GM19035 (cell line): ENCODE results near the gene NPHP4.

ENCODE experiments used
- ATAC-seq: cut with Tn5 transposase; IDR thresholded peaks from one replicate; pipeline ENCODE4 v1.9.1; 2021; ENCODE audit not compliant: unreplicated experiment

The NPHP4 gene

DNA sequence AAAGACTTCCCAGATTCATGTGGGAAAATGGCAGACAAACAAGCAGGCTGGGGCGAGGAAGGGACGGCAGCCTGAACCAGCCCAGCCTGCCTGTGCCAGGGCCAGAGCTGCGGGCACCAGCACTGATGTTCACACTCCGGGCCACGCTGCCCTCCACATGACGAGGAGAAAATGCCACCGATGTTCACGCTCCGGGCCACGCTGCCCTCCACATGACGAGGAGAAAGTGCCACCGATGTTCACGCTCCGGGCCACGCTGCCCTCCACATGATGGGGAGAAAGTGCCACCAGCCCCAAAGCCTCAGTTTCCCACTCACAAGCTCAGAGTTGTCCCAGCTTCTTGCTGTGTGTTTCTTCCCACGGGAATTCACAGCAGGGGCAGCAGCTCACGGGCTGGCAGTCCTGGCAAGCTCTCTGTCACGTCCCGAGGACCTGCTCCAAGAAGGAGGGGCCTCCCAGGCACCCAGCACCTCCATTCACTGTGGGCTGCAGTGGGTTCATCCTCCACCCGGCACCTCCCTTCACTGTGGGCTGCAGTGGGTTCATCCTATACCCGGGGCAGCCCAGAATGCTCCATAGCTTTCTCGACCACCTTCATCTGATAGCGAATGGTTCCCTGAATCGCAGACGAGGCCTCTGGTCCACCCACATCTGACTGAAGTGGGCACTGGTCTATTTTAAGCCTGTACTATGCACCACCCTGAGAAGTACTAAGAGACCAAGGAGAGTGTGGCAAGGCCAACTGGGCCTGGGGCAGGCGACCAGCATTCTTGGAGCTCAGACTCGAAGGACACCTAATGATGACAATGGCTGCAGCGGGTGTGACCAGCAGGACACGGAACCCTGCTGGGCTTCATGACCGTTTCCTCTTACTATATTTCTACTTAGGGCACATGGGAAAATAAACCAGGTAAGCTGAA is 108.8 kb downstream of the NPHP4 start:
- ATAC-seq = no peak

DNA sequence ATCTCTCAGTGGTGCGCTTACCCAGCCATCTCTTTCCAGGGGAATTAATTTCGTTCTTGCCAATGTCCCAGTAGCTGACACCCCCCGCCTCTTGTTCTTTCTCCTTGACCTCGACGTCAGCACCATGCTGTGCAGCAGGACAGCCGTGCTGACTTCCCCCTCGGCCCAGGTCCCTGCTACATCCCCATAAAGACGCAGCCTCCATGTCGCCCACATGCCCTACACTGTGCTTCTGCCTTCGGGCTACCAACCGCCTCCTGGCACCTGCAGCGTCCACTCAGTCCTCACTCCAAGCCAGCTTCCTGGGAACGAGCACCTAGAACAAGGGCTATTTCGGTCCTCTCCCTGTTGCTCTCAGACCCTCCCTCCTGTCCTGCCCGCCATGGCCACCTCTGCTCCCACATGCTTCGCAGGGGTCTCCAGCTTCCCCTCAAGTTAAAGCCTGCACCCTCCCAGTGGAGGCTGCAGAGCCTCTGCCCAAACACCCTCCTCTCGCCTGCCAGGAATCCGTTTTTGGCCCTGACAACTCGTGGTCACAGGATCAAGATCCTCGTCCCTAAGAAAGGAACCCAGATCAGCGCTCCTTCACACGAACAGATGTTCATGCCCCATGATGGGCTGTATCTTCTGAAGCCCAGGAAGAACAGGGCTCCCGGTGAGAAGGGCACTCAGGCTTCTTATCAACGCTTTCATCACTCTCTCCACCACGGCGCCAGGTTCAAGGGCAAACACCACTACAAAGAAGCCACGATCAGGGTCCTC is 109.7 kb downstream of the NPHP4 start:
- no peak for ATAC-seq

DNA sequence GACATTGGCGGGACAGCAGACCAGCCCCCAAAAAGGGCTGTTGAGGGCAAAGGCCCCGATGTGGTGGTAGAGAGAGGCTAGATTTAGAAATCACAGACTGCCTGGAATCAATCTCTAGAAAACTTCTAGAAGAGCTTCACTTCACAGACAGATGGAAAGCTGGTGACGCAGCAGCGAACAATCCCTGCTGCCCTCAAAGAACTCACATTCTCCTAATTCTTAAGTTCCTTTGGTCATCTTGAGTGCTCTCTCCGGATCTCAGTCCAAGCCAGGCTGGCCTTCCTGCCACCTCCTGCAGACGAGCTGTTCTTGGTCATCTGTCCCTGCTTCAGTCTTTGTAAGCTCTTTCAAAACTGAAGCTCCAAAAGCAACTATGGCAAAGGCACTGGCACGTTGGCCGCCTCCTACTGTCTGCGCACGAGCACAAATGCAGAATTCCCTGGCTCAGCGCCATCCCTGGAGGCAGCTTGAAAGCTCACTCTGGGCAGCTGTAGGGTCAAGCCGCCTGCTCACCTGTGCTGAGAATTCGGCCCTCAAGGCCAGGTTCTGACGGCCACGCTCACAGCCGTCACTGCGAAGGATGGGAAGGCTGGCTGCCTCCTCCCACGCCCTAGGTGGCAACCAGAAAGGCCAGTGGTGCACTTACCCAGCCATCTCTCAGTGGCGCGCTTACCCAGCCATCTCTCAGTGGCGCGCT is 110.6 kb downstream of the NPHP4 start:
- ATAC-seq = no peak

DNA sequence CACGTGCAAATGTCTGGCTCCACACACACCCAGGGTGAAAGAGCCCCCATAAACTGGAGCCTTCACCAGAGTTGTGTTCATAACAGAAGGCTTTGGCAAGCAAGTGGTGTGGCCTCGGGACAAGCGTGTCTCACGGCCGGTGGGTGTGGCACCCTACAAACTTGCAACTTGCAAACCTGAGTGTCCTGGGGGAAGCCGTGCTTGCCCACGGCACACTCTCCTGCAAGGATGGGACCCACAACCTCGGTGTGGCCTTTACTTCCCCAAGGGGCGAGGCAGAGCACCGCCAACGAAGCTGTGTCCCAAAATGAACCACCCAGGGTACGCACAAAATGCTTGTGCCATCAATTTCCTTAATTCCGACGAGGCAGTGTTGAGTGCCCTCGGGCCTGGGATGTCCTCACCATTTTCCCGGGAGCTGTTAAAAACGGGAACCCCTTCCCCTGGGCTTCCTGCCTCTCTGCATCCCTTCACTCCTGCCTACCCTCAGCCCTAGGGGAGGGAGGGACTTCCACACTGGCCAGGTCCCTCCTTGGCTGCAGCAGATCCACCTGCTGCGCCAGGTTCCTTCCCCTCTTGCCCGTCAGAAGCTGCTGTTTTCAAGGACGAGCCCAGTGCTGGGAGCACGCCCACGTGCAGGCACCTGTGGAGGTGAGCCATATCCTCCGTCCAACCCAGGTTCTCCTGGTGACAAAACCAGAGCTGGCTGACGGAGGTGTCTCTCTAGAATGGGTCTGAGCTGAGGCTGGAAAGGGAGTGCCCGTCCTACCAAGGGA is 111.4 kb downstream of the NPHP4 start:
- no peak for ATAC-seq

DNA sequence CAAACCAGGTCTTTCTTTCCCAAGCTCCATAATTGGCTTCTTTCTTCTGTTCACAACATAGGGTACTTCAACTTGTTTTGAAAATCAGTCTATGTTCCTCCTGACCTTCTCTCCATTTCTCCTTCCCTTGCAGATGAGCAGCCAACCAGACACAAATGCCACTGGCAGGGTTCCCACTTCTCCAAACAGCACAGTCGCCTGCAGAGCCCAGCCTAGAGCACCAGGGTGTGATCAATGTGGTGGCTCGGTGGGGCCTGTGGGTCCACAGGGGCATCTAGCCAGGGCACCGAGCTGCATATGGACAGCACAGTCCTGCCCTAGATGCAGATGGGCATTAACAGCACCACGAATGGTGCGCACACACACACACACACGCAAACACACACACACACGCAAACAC is 112.8 kb downstream of the NPHP4 start:
- ATAC-seq = no peak

DNA sequence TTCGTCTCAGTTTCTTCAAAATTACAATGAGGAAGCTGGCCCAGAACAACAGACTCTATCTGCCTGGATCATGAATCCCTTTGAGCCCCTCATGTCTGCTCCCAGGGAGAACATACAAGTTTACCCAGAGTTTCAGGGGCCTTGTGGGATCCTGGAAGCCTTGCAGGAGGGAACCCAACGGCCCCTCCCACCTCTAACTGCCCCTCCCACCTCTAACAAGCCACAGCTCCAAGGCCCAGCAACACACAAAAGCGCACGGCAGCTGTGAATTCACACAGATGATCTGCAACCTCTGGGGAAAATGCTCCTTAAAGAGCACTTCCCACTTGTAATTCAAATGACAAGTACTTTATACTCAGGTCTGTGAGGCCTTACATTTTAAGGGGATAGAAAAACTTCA is 113.3 kb downstream of the NPHP4 start:
- ATAC-seq = no peak

DNA sequence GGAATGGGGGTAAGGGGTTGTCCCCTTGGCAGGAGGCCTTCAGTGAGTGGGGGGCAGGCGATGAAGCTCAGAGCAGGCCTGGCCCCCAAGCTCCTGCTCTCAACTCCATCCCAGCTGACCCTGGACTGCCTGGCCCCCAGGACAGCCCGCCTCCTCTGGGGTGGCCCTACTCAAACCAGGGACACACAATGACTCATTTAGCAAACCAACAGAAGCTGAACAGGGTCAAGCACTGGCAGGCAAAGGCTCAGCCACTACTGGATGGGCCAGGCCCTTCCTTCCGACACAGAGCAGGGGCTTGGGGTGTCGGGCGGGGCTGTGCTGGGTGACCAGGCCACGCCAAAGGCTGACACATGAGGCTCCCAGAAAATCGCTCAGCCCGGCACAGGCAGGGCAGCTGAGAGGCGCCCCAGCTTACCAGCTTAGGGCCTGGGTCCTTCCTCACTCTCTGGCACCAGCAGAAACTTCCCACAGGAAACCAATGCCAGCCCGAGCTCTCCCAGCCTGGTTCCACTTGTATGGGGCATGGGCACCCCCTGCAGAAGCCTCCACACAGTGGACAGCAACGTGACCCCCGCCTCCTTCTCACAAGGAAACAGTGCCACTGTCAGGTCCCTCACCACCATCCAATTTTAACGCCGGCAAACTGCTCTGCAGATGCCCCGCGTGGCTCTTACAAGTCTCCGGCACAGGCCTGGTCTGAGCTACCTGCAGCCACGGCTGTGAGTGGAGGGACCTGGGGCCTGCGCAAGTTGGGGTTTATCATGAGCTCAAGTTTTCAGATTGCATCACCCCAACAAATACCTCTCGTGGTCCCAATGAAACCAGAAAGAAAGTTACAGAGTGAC is 114.3 kb downstream of the NPHP4 start:
- no peak for ATAC-seq

DNA sequence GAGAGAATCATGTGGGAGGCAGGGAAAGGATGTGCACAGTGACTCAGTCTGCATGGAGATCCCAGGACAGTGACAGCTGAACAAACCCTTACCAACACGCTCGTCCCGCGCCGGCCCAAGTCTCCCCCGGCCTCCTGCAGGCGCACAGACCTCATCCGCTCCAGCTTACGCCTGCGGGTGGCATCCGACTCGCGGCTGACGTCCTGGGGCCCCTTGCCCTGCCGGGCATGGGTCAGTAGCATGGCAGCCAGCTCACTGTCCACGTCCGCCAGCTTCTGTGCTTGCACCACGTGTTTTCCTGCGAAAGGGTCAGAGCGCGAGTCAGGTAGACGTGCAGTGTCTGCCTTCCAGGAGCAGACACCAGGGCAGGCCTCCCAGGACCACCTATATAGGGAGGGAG is 115.2 kb downstream of the NPHP4 start:
- no peak for ATAC-seq

DNA sequence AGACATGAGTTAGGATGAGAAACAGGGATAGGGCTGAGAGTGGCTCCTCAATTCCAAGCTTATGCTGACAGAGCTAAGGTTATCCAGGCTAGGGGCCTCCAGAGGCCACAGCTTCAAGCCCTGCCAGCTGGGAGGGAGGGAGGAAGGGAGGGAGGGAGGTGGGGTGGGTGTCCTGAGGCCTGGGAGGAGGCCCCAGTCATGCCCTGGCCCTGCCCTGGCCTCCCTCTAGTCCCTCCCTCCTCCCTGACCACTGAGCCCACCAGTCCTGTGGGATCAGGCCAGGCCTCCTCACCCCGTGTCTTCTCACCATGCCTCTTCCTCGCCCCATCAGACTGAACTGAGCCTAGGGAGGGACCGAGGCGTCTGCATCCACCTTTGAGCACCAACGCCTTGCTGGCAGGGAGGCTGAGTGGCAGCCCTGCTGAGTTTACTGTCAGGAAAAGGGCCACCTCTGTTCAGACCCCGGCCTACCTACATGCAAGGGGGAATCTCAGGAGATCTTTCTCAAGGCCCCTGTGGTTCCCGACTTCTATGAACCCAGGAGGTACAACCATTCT is 116.1 kb downstream of the NPHP4 start:
- ATAC-seq = no peak

DNA sequence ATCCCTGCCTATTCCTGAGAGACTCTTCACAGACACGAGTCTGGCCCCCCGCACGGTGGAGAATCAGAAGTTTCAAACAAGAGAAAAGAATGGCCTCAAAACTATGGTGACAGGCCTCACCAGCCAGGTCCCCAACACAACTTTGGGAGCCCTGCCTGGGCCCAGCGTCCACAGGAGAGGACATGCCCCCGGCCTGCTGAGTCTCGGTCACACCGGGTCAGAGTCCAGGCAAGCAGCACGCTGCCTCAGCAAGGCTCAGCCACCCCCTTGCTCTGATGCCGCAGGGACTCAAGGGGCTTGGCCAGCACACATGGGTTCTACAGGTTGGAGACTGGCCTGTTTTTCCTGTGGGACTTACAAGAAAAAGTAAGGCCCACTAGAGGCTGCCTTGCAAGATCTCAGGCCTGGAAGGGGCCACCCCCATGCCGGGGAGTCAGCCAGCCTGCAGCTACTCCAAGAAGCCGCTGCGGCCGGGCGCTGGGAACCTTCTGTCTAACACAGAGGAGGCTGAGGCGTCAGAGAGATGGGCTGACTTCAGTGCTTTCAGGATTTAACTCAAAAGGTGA is 116.8 kb downstream of the NPHP4 start:
- ATAC-seq = no peak

DNA sequence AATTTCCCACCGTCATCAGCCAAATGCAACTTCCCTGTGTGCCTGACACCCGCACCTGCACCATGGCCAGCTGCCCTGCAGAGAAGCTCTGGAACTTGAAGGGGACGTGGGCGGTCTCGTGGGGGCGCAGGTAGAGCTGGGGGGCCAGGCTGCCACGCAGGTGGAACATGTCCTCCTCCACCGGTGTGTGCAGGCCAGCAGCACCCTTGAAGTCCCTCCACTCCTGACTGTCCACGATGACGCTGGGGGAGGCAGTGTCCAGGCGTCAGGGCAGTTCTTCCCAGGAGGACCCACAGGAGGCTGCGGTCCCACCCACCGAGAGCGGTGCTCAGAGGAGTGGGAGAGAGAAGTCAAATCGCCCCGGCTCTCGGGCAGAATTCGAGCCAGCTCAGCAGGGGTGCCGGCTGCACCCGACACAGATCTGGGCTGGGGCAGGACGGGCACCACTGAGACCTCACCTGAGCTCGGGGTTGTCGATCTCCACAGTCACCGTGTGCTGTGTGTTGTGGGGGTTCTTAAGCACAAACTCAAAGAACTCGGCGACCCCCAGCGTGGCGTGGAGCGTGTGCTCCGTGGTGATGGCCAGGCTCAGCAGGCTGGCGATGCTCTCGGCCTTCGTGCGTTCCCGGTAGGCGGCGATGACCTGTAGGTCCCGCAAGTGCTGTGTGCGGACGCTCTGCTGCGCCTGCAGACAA is 117.7 kb downstream of the NPHP4 start:
- ATAC-seq = no peak

DNA sequence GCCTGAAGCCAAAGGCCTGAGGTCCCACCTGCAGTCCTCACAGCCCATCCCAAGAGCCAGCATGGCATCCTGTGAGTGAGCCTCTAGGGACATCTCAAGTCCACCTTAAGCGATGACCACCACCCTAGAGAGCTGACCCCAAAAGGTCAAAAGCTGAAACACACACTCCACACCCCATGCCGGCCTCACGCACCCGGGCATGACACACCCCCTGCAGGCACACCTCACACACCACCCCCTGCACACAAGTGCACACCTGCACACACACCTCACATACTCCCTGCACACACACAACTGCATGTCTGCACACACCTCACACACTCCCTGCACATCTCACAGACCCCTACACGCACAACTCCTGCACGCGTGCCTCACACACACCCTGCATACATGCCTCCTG is 118.7 kb downstream of the NPHP4 start:
- ATAC-seq = no peak

DNA sequence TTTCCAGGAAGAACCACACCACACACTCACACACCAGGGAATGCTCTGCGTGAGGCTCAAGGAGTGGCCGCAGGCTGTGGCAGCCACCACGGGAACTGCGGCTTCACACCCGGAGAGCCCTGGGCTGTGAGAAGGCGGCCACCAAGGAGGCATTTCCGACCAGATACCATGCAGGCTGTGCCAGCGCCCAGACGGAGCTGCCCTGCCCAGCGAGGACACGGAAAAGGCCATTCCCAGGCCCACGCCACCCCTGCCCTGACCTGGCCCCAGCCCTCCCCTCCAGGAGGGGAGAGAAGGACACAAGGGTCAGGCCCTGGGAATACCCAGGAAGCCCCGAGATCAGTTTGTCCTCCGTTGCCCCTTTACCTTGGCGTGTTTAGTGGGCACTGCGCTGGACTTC is 119.3 kb downstream of the NPHP4 start:
- ATAC-seq = no peak

DNA sequence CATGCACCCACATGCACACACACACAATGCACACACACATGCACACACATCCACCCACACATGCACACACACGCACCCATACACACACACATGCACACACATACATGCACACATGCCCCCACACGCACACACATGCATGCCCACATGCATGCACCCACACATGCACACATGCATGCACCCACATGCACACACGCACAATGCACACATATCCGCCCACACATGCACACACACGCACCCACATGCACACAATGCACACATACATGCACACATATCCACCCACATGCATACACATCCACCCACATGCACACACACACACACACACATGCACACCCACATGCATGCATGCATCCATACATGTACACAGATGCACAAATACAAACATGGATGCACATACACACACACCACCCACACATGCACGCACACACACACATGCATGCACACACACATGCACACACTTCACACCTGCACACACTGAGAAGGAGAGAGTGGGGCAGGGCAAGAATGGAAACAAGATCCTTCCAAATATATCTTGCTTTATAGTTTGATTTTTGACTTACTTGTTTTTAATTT is 123.2 kb downstream of the NPHP4 start:
- ATAC-seq = no peak

DNA sequence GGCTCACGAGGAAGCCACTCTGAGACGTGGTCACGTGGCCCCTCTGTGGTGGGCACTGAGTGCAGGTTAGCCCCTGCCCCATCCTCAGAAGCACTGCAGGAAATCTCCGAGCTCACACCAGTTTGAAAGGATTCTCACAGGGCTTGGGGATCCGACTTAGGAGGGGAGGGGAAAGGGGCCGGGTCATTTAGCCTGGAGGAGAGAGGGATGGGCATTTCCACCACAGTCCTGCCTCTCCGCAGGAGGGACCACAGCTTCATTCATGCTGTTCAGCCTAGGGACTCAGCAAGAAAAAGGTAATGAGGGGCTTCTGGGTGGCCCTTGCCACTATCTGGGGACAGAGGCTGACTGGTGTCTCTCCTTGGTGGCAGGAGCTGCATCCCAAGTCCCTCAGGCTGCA is 126.5 kb downstream of the NPHP4 start:
- no peak for ATAC-seq

DNA sequence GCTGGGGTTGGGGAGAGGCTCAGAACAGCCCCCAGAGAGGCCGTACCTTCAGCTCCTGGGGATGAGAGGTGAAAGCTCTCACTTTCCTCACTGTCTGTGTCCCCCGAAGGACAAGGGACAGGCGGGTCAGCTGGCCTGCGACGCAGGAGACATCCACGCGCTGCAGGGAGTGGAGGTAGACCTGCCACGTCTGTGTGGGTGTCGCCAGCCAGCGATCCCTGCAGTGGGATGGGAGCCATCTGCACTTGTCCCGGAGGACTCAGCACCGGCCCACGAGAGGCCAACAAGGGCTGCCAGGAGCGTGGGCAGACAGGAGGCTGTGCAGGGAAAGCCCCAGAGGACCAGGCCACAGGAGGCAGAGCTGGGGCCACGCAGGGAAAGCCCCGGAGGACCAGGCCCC is 127.2 kb downstream of the NPHP4 start:
- no peak for ATAC-seq

DNA sequence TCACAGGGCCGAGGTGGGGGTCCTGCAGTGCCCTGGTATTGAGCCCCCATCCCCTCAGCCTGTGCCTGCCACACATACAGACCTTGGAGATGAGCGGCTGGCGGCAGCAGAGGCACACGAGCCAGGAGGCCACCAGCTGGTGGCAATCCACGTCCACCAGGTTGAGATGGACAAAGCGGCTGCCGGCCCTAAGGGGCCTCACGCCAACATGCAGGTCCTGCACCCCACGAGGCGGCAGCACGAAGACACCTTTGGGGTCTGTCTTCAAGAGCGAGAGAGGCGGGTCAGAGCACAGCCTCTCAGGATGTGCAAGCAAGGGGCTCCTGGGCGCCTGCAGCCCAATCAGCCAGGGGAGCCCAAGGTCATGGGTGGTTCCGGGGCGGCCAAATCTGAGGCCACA is 128.0 kb downstream of the NPHP4 start:
- no peak for ATAC-seq

DNA sequence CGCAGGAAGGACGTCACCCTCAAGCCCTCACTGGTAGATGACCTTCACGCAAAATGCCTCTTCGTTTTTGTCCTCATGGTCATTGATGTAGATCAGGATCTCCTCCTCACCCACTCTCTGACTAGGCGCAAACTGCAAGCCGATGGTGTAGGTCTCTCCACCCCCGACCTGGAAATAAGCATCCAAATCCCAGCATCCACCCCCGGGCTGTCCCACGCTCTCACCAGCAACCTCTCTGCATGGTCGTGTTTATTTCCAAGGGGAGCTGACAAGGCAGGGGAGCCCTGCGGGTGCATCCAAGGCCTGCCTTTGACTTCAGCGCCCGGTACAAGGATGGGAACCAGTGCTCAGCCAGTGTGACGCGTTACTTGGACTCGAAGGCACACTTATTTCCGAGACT is 129.0 kb downstream of the NPHP4 start:
- ATAC-seq = no peak
